Aortic smooth muscle cell (primary cell): ENCODE results near the gene ANKDD1B. TPM values are rescaled to one million over a fixed set of nuclear protein-coding genes. Genes with fewer than 3 reads are reported as not detected.

ENCODE experiments used
- total RNA-seq: library from RNA; depleted of rRNA; stranded (reverse); fragments of >200 nt; gene quantifications from 2 replicates; pipeline ENCODE4 v1.2.3, GENCODE V29; 2014

The ANKDD1B gene
- total RNA-seq, result 0.40 and 1.3 TPM in 2 replicates

DNA sequence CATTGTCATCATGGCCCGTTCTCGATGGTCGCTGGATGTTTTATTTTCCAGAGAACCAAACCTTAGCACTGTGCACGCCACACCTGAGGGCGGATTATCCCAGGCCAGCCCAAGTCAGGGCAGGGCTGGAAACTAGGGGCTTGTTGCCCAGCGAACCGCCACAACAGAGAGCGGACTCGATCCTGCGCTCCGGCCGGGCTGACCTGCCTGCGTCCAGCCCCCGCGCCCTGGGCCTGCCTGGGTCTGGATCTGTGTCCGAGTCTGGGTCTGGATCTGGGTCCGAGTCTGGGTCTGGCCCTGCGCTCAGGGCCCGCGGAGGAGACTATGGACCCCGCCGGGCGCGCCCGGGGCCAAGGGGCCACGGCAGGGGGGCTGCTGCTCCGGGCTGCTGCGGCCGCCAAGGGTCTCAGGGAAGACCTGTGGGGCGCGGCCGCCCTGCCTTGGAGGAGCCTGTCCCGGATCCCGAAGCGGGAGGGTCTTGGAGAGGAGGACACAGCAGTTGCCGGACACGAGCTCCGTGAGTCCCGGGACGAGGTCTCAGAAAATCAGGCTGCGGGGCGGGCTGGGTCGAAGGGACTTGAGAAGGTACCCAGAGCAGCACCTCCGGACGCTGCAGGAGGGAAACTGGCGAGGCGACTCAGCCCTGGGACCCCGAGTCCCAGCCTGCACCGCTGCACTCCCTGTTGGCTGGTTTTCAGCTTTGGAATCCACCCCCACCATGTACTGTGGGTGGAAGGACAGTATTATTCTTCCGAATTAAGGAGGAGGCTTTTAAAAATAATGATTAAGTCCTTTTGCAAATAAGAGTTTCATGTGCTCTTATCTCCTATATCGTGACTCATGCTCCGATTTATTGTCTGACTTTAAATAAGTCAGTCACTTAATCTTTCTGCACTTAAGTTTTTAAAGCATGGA lies at the start of gene ANKDD1B:
Gene ANKDD1B (plus strand): TSS at position 143 of the 915 bp plus-strand sequence. CDS start 182 bp downstream, at position 325.

GRCh38 chr5:75717082-75717922 lies 106.0 kb downstream of the ANKDD1B start, which contains the start of gene POC5:
TSS of gene POC5 (minus strand) at chr5:75717437. CDS start at chr5:75712937, 4,500 bp downstream.

Other genes with a start within 250 kb of the ANKDD1B start
- 19.4 and 32.1 TPM in 2 replicates for gene CERT1, start 99.8 kb upstream of the ANKDD1B start, total RNA-seq
- gene POLK, start 99.6 kb upstream of the ANKDD1B start, total RNA-seq, result 34.0 and 41.7 TPM in 2 replicates
- 5.8 and 8.3 TPM in 2 replicates for gene POC5, start 106.0 kb downstream of the ANKDD1B start, total RNA-seq